GM19397 (cell line): Measurements from ENCODE around the gene HCST.
"Not testable (repeated sequence)": the region's sequence is repeated elsewhere in the genome, so short reads cannot be mapped to it uniquely, and the experiment has no call there.

Experiments
- ATAC-seq: cut with Tn5 transposase; IDR thresholded peaks from one replicate; pipeline ENCODE4 v1.9.1; 2021; ENCODE audit warnings: mild to moderate bottlenecking, moderate library complexity; ENCODE audit not compliant: unreplicated experiment

HCST gene

DNA sequence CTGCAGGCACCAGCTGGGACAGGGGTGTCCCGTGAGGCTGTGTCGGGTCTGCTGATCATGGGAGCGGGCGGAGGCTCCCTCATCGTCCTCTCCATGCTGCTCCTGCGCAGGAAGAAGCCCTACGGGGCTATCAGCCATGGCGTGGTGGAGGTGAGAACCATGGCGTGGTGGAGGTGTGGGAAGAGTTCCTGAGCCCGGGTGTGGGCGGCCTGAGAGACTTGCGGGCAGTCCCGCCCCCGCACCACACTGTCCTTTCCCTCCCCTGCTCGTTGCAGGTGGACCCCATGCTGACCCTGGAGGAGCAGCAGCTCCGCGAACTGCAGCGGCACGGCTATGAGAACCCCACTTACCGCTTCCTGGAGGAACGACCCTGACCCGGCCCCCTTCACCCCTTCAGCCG lies 23.3 kb upstream of the HCST start:
- ATAC-seq: no peak

DNA sequence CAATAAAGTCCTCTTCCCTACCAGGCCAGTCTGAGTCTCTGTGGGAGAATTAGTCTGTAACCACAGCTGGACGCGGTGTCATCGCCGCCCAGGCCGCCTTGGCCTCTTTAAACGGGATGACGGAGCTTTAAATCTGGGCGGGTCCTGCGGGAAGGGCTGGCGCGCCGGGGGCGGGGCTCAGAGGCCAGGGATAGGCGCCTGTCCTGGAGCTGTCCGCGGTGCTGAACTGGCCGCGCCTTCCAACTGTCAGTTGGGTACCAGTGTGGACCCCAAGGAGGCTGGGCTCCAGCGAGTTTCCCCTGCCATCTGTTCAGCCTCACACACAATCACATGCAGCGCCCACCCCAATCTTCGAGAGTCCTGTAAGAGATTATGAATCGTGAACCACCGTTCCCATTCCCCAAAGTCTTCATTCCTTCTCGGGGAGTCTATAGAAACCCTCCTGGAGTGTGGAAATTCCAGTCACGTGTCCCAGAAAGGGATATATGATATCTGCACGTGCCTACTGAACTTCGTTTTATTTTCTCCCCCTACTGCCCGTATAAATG lies 22.5 kb upstream of the HCST start:
- ATAC-seq: no peak

DNA sequence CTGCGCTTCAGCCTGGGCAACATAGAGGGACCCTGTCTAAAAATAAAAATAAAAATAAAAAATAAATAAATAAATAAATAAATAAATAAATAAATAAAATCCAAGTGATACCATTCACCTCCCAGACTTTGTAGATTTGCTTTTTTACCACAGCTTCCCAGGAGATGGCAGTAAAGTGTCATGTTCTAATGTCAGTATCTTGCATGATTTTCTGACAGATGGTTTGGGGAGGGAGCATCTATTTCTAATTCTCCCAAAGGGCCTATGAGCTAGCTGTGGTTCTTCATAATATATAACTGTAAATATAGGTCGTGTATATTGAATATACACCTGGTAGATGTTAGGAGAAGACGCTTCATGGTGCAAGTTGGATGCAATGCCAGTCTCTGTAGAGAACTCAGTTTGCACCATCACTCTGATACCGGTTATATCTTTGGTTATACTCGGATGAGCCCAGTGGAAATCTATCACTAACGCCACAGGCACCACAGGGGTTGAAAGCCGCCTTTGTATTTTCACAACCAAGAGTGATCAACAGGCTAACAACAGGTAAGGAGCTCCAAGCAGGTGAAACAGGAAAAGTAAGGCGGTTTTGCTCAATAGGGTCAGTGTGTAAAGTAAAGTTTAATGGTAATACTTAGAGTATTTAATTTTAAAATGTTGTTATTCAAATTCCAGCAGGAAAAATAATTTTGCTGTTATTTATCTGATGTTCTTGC lies 20.1 kb upstream of the HCST start:
- ATAC-seq: no peak

DNA sequence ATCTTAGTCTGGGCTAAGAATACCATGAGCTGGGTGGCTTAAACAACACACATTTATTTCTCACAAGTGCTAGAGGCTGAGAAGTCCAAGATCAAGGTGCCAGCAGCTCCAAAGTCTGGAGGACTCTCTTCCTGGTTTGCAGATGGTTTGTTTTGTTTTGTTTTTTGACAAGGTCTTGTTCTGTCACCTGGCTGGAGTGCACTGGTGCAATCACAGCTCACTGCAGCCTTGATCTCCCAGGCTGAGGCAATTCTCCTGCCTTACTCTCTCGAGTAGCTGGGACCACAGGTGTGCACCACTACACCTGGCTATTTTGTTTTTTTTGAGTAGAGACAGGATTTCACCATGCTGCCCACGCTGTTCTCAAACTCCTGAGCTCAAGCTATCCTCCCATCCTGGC lies 18.4 kb upstream of the HCST start:
- ATAC-seq: no peak

DNA sequence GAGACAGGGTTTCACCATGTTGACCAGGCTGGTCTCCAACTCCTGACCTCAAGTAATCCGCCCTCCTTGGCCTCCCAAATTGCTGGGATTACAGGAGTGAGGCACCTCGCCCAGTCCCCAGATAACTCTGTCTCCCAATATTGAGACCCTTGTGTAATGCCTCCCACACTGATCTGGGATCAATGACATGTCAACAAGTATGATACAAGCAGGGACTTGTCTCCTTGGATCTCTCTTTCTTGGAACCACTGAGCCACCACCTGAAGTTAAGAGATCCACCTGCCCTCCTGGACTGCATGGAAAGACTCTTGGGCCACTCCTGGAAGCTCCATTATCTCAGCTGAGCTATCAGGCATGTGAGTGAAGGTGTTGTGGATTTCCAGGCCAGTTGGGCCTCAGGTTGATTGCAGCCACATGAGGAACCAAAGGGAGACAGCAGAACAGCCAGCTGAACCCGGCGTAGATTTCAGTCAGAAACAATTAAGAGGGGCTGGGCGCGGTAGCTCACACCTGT lies 17.0 kb upstream of the HCST start:
- no peak for ATAC-seq

DNA sequence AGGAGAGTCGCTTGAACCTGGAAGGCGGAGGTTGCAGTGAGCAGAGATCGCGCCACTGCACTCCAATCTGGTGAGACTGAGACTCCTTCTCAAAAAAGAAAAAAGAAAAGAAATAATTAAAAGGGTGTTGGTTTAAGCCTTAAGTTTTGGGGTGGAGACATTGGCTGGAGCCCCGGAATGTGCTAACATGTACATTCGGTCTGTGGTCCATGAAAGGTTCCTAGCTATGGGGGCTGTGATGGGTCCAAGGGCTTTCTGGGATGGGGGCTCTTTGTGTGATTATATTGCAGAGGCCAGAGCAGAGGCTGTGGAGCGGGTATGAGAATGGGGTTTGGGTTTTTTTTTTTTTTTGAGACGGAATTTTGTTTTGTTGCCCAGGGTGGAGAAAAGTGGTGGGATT lies 16.4 kb upstream of the HCST start:
- ATAC-seq: no peak

DNA sequence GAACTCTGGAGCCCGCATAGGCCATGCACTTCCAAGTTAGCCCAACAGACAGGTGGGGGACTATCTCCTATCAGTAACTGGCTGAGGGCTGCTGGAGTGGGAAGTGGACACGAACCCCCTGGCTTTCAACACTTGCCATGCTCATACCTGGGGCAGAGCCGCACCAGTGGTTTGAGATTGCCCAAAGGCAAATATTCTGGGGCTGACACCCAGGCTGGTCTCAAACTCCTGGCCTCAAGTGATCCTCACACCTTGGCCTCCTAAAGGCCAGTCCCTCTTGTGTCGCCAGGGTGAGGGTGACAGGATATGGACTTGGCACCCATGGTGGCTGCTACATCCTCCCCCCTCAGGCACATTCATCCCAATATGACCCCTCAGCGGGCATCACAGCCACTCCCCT lies 15.1 kb upstream of the HCST start:
- no peak for ATAC-seq

DNA sequence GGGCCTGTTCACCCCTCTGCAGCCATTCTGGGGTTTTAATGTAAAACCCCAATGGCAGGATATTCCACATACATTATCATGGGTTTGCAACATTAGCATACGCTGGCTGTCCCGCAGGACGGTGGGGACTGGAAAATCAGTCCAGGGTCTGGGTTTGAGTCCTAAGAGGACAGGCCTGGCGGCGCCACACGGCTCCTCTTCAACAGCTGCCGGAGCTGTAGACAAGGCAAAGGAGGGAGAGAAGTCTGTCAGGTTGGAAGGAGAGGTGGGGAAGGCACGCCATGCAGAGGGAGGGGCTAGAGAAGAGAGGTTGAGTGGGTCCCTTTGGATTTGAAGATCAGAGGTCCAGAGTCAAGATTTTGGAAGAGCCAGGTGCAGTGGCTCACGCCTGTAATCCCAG lies 13.9 kb upstream of the HCST start:
- ATAC-seq: no peak

DNA sequence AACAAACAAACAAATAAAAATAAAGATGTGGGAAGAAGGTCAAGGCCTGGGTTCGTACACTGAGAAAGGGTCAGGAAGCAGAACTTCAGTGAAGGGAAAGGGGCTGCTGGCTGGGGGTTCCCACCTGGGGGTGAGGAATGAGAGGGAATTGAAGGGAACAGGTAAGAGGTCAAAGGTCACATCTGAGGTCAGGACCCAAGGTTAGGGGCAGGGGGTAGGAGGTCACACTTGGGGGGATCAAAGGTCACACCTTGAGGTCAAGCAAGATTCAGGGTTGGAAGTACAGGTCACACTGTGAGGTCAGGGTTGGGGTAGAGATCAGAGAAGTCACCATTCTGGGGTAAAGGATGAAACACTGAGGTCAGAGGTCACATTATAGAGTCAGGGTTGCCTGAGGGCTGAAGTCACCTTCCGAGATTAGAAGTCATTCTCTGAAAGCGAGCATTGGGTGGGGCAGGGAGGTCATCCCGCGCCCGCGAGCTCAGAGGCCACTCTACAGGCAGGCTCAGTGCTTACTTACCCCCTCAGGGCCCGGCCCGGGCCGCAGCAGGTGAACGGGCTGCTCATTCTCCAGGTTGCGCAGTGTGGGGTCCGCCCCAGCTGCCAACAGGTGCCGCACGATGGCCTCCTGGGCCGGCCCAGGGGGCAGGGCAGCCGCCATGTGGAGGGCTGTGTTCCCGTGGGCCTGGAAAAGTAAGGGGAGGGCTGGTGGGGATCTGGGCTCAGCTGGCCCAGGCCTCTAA lies 12.8 kb upstream of the HCST start:
- ATAC-seq: no peak

DNA sequence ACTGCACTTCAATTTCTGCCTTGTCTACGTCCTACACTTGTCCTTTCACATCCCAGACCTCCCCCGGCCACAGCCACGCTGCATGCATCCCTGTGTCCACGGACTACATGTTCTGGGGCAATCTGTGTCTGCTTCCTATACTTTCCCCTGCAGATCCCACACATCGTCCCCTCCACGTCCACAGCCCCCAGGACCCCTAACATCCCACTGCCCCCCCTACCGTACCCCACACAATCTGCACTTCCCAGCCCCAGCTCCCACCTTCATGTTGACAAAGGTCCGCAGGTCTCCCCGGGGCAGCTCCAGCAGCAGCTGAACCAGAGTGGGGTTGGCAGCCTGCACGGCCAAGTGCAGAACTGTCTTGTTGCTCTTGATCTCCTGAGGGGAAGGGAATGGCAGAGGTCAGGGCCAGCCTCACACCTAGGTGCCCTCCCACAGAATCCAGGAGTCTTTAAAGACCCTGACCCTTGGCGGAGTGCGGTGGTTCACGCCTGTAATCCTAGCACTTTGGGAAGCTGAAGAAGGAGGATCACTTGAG lies 12.1 kb upstream of the HCST start:
- no peak for ATAC-seq

DNA sequence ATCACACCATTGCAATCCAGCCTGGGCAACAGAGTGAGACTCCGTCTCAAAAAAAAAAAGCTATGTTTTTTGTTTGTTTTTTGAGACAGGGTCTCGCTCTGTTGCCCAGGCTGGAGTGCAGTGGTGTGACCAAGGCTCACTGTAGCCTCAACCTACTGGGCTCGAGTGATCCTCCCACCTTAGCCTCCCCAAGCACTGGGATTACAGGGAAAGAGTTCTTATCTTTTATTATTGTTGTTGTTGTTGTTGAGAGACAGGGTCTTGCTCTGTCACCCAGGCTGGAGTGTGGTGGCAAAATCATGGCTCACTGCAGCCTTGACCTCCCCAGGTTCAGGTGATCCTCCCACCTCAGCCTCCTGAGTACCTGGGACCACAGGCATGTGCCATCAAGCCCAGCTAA lies 10.5 kb upstream of the HCST start:
- ATAC-seq: not testable (repeated sequence)

DNA sequence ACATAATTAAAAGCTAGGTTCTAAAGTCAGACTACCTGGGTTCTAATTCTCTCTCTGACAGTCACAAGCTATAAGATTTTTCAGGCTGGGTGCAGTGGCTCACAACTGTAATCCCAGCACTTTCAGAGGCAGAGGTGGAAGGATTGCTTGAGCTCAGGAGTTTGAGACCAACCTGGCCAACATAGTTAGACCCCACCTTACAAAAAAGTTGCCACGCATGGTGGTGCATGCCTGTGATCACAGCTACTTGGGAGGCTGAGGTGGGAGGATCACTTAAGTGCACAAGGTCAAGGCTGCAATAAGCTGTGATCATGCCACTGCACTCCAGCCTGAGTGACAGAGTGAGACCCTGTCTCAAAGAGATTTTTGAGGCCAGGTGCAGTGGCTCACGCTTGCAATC lies 8.0 kb upstream of the HCST start:
- ATAC-seq: no peak

DNA sequence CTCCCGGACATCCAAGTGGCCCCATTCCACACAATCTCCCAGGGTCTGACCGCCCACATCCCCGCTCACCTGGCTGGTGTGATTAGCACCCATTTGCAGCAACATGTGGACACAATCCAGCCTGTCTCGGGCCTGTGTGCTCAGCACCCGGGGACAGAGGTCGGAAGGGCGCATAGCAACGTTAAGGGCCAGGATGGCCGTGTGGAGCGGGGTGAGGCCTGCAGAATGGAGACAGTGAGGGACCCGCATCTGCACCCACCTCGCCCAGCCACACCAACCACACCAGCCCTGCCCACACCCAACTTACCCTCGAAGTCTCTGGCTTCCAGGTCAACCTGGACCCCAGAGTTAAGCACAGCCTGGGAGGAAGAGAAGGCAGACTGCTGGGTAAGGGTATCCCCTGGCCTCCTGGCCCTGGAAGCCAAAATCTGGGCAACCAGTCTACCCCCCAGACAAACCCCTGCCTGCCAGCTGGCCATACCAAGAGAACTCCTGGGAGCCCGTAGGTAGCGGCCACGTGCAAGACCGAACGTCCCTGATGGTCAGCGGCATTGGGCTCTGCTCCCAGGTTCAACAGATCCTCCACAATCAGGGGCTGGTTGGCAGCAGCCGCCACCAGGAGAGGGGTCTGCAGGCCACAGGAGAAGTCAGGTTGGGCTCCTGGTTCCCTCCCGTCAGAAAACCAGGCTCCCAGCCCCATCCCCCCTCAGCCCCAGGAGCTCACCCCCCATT lies 6.3 kb upstream of the HCST start:
- no peak for ATAC-seq

DNA sequence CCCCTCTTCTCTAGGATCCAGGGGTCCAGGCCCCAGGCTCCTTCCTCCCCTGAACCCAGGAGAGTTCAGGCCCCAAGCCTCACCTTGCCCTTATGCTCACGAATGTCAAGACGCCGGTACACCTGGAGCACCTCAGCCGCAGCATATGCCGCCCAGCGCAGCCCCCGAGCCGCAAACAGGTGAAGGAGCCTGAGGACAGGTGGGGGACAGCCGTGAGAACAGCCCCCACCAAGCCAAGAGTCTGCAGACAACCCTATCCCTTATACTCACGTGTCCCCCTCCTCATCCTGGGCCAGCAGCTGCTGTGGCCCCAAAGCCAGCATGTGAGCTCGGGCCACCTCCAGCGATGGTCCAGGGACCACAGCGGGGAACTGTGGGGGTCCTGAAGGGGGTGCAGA lies 5.7 kb upstream of the HCST start:
- ATAC-seq: no peak

DNA sequence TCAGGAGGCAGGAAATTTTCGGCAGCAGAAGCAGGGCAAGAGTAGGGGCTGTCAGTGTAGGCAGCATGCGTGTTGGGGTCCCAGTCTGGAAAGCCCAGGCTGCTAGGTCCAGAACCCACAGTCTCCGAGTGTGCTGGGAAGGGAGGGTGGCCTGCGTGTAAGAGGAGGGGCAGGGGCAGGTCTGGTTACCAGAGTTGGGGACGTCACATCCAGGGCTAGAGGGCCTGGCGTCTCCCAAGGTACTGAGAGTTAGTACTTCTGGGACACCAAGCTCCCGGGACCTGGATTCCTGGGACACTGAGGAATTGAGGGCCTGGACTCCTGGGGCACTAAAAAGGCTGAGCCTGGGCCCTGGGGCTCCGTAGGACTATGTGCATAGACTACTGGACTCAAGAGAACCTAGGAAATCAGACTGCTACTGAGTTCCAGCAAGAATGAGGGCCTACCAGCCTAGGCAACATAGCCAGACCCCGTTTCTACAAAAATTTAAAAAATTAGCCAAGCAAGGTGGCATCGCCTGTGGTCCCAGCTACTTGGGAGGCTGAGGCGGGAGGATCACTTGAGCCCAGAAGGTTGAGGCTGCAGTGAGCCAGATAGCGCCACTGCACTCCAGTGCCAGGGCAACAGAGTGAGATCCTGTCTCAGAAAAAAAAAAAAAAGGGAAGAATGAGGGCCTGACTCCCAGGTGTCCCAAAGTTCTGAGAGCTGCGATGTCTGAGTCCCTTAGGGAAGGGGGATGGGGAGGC lies 4.5 kb upstream of the HCST start:
- ATAC-seq: no peak

DNA sequence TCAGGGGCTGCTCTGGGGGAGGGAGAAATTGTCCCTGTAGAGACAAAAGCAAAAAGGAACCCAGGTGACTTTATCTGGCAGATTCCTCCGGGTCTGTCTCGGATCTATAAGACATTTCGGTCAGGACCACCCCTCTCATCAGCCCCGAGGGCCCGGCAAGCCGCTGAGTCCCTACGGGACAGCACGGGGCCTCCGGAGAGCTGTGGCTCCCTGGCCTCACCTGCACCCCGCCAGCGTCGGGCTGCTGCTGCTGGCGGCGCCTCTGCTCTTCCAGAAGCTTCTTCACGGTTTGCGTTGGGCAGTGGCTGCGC lies 3.9 kb upstream of the HCST start:
- ATAC-seq: no peak

DNA sequence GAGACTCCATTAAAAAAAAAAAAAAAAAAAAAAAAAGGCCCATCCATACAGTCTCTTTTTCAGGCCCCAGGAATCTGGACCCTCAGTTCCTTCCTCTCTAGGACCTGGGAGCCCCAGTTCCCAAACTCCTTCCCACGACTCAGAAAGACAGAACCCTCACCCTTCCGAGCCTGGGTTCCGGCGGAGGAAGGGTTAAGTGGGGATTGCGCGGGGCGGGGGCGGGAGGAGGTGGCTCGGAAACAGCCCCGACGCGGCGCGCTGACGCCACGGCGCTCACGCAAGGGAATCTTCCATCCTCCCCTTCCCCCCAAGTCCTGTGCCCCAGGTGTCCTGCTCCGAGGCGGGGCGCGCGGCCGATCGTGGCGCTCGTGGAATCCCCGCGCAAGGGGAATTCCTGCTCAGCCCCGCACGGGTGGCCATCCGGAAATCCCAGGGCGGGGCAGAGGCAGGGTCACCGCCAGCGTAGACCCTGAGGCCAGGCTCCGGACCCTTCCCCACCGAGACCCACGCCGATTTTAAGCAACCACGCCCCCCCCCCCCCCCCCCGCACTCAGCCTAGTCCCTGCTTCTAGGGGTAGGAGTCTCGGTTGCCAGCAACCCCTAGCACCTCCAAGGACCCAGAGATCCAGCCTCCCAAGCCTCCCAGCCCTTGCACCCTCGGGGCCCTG lies 2.6 kb upstream of the HCST start:
- peak; percentile 49 for ATAC-seq

DNA sequence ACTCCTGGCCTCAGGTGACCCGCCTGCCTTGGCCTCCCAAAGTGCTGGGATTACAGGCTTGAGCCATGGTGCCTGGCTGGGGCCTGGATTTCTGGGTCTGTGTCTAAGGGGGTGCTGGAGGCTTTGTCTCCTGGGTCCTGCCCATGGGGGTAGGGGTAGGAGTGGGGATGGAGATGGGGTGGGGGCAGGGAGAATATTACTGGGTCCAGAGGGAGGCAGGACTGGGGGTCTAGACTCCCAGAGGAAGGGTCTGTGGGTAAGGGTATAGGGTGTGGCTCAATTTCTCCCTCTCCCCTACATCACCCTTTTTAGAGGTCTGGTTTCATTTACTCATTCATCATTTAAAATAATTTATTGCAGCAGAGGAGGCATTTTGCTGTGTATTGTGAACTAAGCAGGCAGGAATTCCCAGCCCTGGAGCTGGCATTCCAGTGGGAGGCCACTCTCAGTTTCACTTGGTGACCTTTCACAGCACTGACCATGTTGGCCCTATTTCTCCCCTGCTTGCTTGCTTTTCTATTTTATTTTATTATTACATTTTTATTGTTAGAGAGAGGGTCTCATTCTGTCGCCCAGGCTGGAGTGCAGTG lies 1.2 kb upstream of the HCST start:
- no peak for ATAC-seq

DNA sequence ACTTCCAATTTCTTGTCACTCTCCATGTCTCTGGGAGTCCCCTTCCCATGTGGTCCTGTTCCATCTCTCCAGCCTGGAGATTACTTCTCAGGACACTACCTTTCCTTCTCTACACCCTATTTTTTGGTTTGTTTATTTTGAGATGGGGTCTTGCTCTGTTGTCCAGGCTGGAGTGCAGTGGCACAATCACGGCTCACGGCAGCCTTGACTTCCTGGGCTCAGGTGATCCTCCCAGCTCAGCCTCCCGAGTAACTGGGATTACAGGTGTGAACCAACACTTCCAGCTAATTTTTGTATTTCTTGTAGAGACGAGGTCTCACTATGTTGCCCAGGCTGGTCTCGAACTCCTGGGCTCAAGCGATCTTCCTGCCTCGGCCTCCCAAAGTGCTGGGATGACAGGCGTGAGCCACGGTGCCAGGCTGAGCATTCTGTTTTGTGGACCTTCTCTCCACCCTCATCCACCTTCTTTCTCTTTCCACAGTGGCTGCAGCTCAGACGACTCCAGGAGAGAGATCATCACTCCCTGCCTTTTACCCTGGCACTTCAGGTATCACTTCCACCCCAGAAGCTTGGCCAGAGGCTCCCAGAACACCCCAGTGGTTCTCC lies 644 bp downstream of the HCST start:
- no peak for ATAC-seq
